Endothelial cell of umbilical vein (primary cell): ENCODE data around the gene PPFIBP2. TPM values are rescaled to one million over a fixed set of nuclear protein-coding genes. Genes with fewer than 3 reads are reported as not detected.

Experiments used
- BruUV-seq: library from RNA; stranded (reverse); fragments of 400-500 nt; replicated peaks from 2 replicates; lab custom pipeline; 2021; lab: Mats Ljungman, UMichigan
- CTCF ChIA-PET: fragments of 300-600, 350-600 bp; sonication (Branson Sonifier 250); formaldehyde crosslinking; loops from one replicate; lab custom pipeline; 2021; ENCODE audit warnings: antibody characterized with exemption, inconsistent platforms; lab: Charles Lee
- POLR2A ChIA-PET: fragments of 300-600, 350-600 bp; sonication (Branson Sonifier 250); formaldehyde crosslinking; loops from one replicate; lab custom pipeline; 2021; ENCODE audit warnings: antibody characterized with exemption, inconsistent platforms; lab: Charles Lee
- DNase-seq: peaks from one replicate; pipeline ENCODE4 v3.0.0-alpha.2; 2011; ENCODE audit warnings: low read depth, low spot score
- FAIRE-seq: peaks from 2 replicates; lab custom pipeline; 2011; peaks lifted over from hg19 to GRCh38; lab: Jason Lieb, UNC
- H2AFZ ChIP-seq: 2 replicates; pipeline ENCODE4 v1.6.0; 2012; ENCODE audit warnings: low read depth, low read length, control low read depth, inconsistent platforms
- H3K27ac ChIP-seq: 2 replicates; pipeline ENCODE4 v1.5.1; 2011; ENCODE audit warnings: low read depth, mild to moderate bottlenecking, control low read depth, low read length, moderate library complexity; ENCODE audit not compliant: insufficient read depth
- H3K27me3 ChIP-seq, 2 experiments: 2 replicates each; pipeline versions ENCODE4 v1.6.0 to v1.6.1; 2011; ENCODE audit warnings: low read length in 2 of 2, mixed read lengths in 1 of 2; ENCODE audit not compliant: control insufficient read depth in 2 of 2, insufficient read depth in 2 of 2
- H3K36me3 ChIP-seq, 2 experiments: 2 replicates in 1 of 2; 3 replicates in 1 of 2; pipeline ENCODE4 v1.5.1; 2011; ENCODE audit warnings: low read length in 2 of 2, mild to moderate bottlenecking in 1 of 2, moderate library complexity in 1 of 2; ENCODE audit not compliant: control insufficient read depth in 2 of 2, insufficient read depth in 2 of 2; ENCODE audit errors: extremely low read depth in 1 of 2
- H3K4me1 ChIP-seq: 3 replicates; pipeline ENCODE4 v1.5.1; 2011; ENCODE audit warnings: mild to moderate bottlenecking, low read length; ENCODE audit not compliant: control insufficient read depth, insufficient read depth; ENCODE audit errors: extremely low read depth
- H3K4me2 ChIP-seq: 2 replicates; pipeline ENCODE4 v1.6.1; 2011; ENCODE audit warnings: low read length, control low read depth, mixed read lengths; ENCODE audit not compliant: insufficient read depth
- H3K4me3 ChIP-seq, 3 experiments: fragments of 200-600 bp in 1 of 3; sonication (generic), shearing (Covaris generic) in 1 of 3; replicated peaks in 1 of 3; 2 replicates each; pipeline ENCODE4 v1.5.1; 2011 to 2016; ENCODE audit warnings: control low read depth in 3 of 3, low read length in 3 of 3, mild to moderate bottlenecking in 2 of 3, inconsistent platforms in 1 of 3, low read depth in 1 of 3, moderate library complexity in 1 of 3; ENCODE audit not compliant: insufficient read depth in 1 of 3
- H3K79me2 ChIP-seq: 2 replicates; pipeline ENCODE4 v1.6.0; 2012; ENCODE audit warnings: low read length, inconsistent platforms; ENCODE audit not compliant: control insufficient read depth, insufficient read depth
- H3K9ac ChIP-seq: replicated peaks from 2 replicates; pipeline ENCODE3; 2011; ENCODE audit warnings: low read length, control low read depth; ENCODE audit not compliant: insufficient read depth; ENCODE audit errors: extremely low read depth
- H3K9me1 ChIP-seq: replicated peaks from 3 replicates; pipeline ENCODE4 v1.6.0; 2011; ENCODE audit warnings: mild to moderate bottlenecking, low read length; ENCODE audit not compliant: control insufficient read depth, insufficient read depth; ENCODE audit errors: extremely low read depth
- H3K9me3 ChIP-seq: replicated peaks from 2 replicates; pipeline ENCODE4 v1.5.1; 2012; ENCODE audit warnings: low read length, inconsistent platforms; ENCODE audit not compliant: control insufficient read depth, insufficient read depth
- H4K20me1 ChIP-seq: replicated peaks from 2 replicates; pipeline ENCODE3; 2011; ENCODE audit warnings: mild to moderate bottlenecking, low read length; ENCODE audit not compliant: control insufficient read depth, insufficient read depth; ENCODE audit errors: extremely low read depth
- CTCF ChIP-seq, 2 donors: IDR thresholded peaks; 1 replicate in 1 of 2; 2 replicates in 1 of 2; pipeline ENCODE4 v1.5.1; 2011; ENCODE audit warnings: low read length in 2 of 2, mild to moderate bottlenecking in 2 of 2, moderate library complexity in 2 of 2, control low read depth in 1 of 2, inconsistent platforms in 1 of 2, low read depth in 1 of 2; ENCODE audit not compliant: insufficient read depth in 1 of 2; ENCODE audit errors: extremely low read depth in 1 of 2
- EZH2 ChIP-seq: IDR thresholded peaks from 2 replicates; pipeline ENCODE4 v1.6.1; 2012; ENCODE audit warnings: borderline replicate concordance, low read depth, mild to moderate bottlenecking, moderate library complexity, low read length, inconsistent platforms; ENCODE audit not compliant: severe bottlenecking
- FOS ChIP-seq: IDR thresholded peaks from 2 replicates; pipeline ENCODE4 v1.6.1; 2011; ENCODE audit warnings: mild to moderate bottlenecking, low read length, moderate library complexity, borderline replicate concordance; ENCODE audit not compliant: insufficient read depth
- GATA2 ChIP-seq: IDR thresholded peaks from 2 replicates; pipeline ENCODE4 v1.7.0; 2011; ENCODE audit warnings: low read depth, mild to moderate bottlenecking, moderate library complexity, mixed read lengths, low read length; ENCODE audit not compliant: insufficient read length, insufficient read depth
- JUN ChIP-seq: IDR thresholded peaks from 2 replicates; pipeline ENCODE4 v1.6.1; 2011; ENCODE audit warnings: borderline replicate concordance, low read depth; ENCODE audit not compliant: insufficient read length, insufficient read depth
- MAX ChIP-seq: IDR thresholded peaks from 2 replicates; pipeline ENCODE4 v1.6.1; 2011; ENCODE audit not compliant: insufficient read depth, insufficient read length
- MYC ChIP-seq: IDR thresholded peaks from one replicate; pipeline ENCODE4 v1.6.1; 2011; ENCODE audit warnings: mild to moderate bottlenecking, low read depth, low read length
- POLR2A ChIP-seq: IDR thresholded peaks from 2 replicates; pipeline ENCODE4 v1.6.1; 2012; ENCODE audit warnings: low read depth, mild to moderate bottlenecking, control low read depth, low read length
- POLR2AphosphoS5 ChIP-seq: IDR thresholded peaks from 2 replicates; pipeline ENCODE4 v1.6.1; 2012; ENCODE audit warnings: low read depth, mild to moderate bottlenecking, control low read depth, low read length, moderate library complexity; ENCODE audit not compliant: insufficient read depth
- dilution Hi-C: fragments of 300-500 bp; cut with MboI; formaldehyde crosslinking; loops from one replicate; pipeline ENCODE4 v1.15.0; 2019; ENCODE audit warnings: low sequenced_read_pairs; ENCODE audit not compliant: extremely low pct_ligation_motif_present
- intact Hi-C: fragments of 100-400 bp; cut with micrococcal nuclease; formaldehyde crosslinking; loops from one replicate; pipeline ENCODE4 v1.10.0; 2022
- polyA plus RNA-seq, 4 experiments: library from polyadenylated mRNA; depleted of rRNA in 3 of 4; stranded (reverse) in 3 of 4; unstranded in 1 of 4; fragments of >200 nt; gene quantifications; 2 replicates each; pipeline versions ENCODE4 v1.2.1 to v1.2.3, GENCODE V29; 2011 to 2012; ENCODE audit warnings: missing spikeins in 1 of 4
- total RNA-seq: library from RNA; stranded (reverse); gene quantifications from 2 replicates; pipeline ENCODE4 v1.2.3, GENCODE V29; 2021

Gene PPFIBP2
- total and polyA plus RNA-seq, 2 donors (not counting 3 experiments of a cell fraction or from before 2014, with no cell fraction given), result 1.3 to 4.0 TPM

GRCh38 chr11:7548659-7549274 lies 35.0 kb downstream of the PPFIBP2 start:
- no peaks in the 10 kb centered on the region for H3K4me1 ChIP-seq
- H3K36me3 ChIP-seq, result no peaks in the 10 kb centered on the region
- no TSS peak for BruUV-seq
- H3K27ac ChIP-seq, result no peak overlapping the region
- no peak overlapping the region for H3K4me3 ChIP-seq
- ChIA-PET POLR2A (no interaction called here), CTCF (interaction anchor here (6.2 kb wide), 1 partner anchor 108 kb away, joined by 33 read pairs; no protein-coding TSS in a partner anchor)
- H3K4me2 ChIP-seq, result no peak overlapping the region
- H3K9ac ChIP-seq, result no peak overlapping the region
- no peaks in the 10 kb centered on the region for H3K79me2 ChIP-seq
- FAIRE-seq, result no peak
- dilution Hi-C loops (no loop called here), intact Hi-C loops (no loop called here)
- H3K9me1 ChIP-seq, result no peaks in the 10 kb centered on the region
- no peaks in the 10 kb centered on the region for H4K20me1 ChIP-seq
- DNase-seq, result no peak
- no peaks in the 10 kb centered on the region for H3K27me3 ChIP-seq
- no peak for TF ChIP-seq FOS
- TF ChIP-seq CTCF (IDR thresholded peaks at IDR 0.05; ENCODE audit: extremely low read depth in 1 of 2, insufficient read depth in 1 of 2, low read depth in 1 of 2, low read length in 2 of 2), result peak; percentile 11 to 15
- no peaks in the 10 kb centered on the region for H3K9me3 ChIP-seq
- H2AFZ ChIP-seq, result no peak overlapping the region

- no peaks in the 10 kb centered on the region for H4K20me1 ChIP-seq
- intact Hi-C loops, result no loop called here
- CTCF ChIA-PET, result interaction anchor here (6.2 kb wide), 1 partner anchor 107 kb away, joined by 33 read pairs; no protein-coding TSS in a partner anchor
- H3K9ac ChIP-seq, result no peak overlapping the region
- no peak overlapping the region for H2AFZ ChIP-seq
- H3K9me3 ChIP-seq, result no peaks in the 10 kb centered on the region
- no peaks in the 10 kb centered on the region for H3K27me3 ChIP-seq
- H3K9me1 ChIP-seq, result no peaks in the 10 kb centered on the region
- dilution Hi-C loops, result no loop called here
- no peaks in the 10 kb centered on the region for H3K79me2 ChIP-seq
- FAIRE-seq, result no peak
- no peaks in the 10 kb centered on the region for H3K36me3 ChIP-seq
- H3K4me2 ChIP-seq, result no peak overlapping the region
- H3K27ac ChIP-seq, result no peak overlapping the region
- H3K4me3 ChIP-seq, result no peak overlapping the region
- TF ChIP-seq POLR2A (no peak), MYC (no peak), EZH2 (no peak), JUN (no peak), MAX (no peak), POLR2AphosphoS5 (no peak), GATA2 (no peak), CTCF (IDR thresholded peaks at IDR 0.05; ENCODE audit: extremely low read depth in 1 of 2, insufficient read depth in 1 of 2, low read depth in 1 of 2, low read length in 2 of 2) (no peak), FOS (no peak)
- POLR2A ChIA-PET, result no interaction called here
- BruUV-seq, result no TSS peak
- H3K4me1 ChIP-seq, result no peaks in the 10 kb centered on the region
- DNase-seq, result no peak
Measured at GRCh38 chr11:7549681-7550080, 35.9 kb downstream of the PPFIBP2 start.
